Stimulated activated naive CD8-positive, alpha-beta T cell treated with anti-CD3 and anti-CD28 coated beads, Interleukin-15, Interleukin-2, amounts not matched to agents 100 ng/mL and 50 ng/mL, for 24 hours (primary cell): ENCODE results near the gene SLC9A3.
"Not testable (repeated sequence)": the region's sequence is repeated elsewhere in the genome, so short reads cannot be mapped to it uniquely, and the experiment has no call there.

ENCODE experiments used
- H3K27ac Mint-ChIP-seq: one replicate; pipeline ENCODE4 v1.8.0; 2021; ENCODE audit warnings: mild to moderate bottlenecking, mixed read lengths
- H3K27me3 Mint-ChIP-seq: one replicate; pipeline ENCODE4 v1.8.0; 2021; ENCODE audit warnings: mixed read lengths
- H3K36me3 Mint-ChIP-seq: one replicate; pipeline ENCODE4 v1.8.0; 2021; ENCODE audit warnings: low read depth, mixed read lengths
- H3K4me1 Mint-ChIP-seq: one replicate; pipeline ENCODE4 v1.8.0; 2021; ENCODE audit warnings: low read depth, mixed read lengths
- H3K4me3 Mint-ChIP-seq: one replicate; pipeline ENCODE4 v1.8.0; 2021; ENCODE audit warnings: mild to moderate bottlenecking, mixed read lengths
- H3K9me3 Mint-ChIP-seq: one replicate; pipeline ENCODE4 v1.8.0; 2021; ENCODE audit warnings: mixed read lengths

Gene SLC9A3

GRCh38 chr5:489689-490080, 34.6 kb downstream of the SLC9A3 start:
- Mint-ChIP-seq H3K36me3 (no peaks in the 10 kb centered on the region), H3K4me1 (peaks cover 4% of the 10 kb centered on the region), H3K9me3 (no peaks in the 10 kb centered on the region), H3K27me3 (no peaks in the 10 kb centered on the region), H3K27ac (no peak overlapping the region), H3K4me3 (no peak overlapping the region)

GRCh38 chr5:488744-489688, 35.2 kb downstream of the SLC9A3 start:
- no peaks in the 10 kb centered on the region for H3K36me3 Mint-ChIP-seq
- no peaks in the 10 kb centered on the region for H3K9me3 Mint-ChIP-seq
- H3K4me3 Mint-ChIP-seq, result no peak overlapping the region
- peaks cover 4% of the 10 kb centered on the region for H3K4me1 Mint-ChIP-seq
- no peak overlapping the region for H3K27ac Mint-ChIP-seq
- H3K27me3 Mint-ChIP-seq, result no peaks in the 10 kb centered on the region

GRCh38 chr5:488241-488640, 36.0 kb downstream of the SLC9A3 start:
- Mint-ChIP-seq H3K36me3 (no peaks in the 10 kb centered on the region), H3K27ac (no peak overlapping the region), H3K27me3 (no peaks in the 10 kb centered on the region), H3K4me1 (peaks cover 4% of the 10 kb centered on the region), H3K4me3 (no peak overlapping the region), H3K9me3 (no peaks in the 10 kb centered on the region)

- not testable (repeated sequence) for H3K36me3 Mint-ChIP-seq, H3K27ac Mint-ChIP-seq, H3K4me3 Mint-ChIP-seq, H3K27me3 Mint-ChIP-seq, H3K4me1 Mint-ChIP-seq, H3K9me3 Mint-ChIP-seq
Observed at GRCh38 chr5:486597-486996, 37.7 kb downstream of the SLC9A3 start.

- Mint-ChIP-seq H3K9me3 (no peaks in the 10 kb centered on the region), H3K4me3 (no peak overlapping the region), H3K27me3 (no peaks in the 10 kb centered on the region), H3K27ac (no peak overlapping the region), H3K36me3 (no peaks in the 10 kb centered on the region), H3K4me1 (peaks cover 4% of the 10 kb centered on the region)
Observed at GRCh38 chr5:485946-486491, 38.2 kb downstream of the SLC9A3 start.

- H3K4me1 Mint-ChIP-seq, result peaks cover 4% of the 10 kb centered on the region
- H3K4me3 Mint-ChIP-seq, result no peak overlapping the region
- no peaks in the 10 kb centered on the region for H3K36me3 Mint-ChIP-seq
- no peaks in the 10 kb centered on the region for H3K27me3 Mint-ChIP-seq
- no peaks in the 10 kb centered on the region for H3K9me3 Mint-ChIP-seq
- H3K27ac Mint-ChIP-seq, result no peak overlapping the region
Observed at GRCh38 chr5:485113-485945, 38.9 kb downstream of the SLC9A3 start.

- Mint-ChIP-seq H3K27ac (no peak overlapping the region), H3K4me1 (peaks cover 4% of the 10 kb centered on the region), H3K4me3 (no peak overlapping the region), H3K9me3 (no peaks in the 10 kb centered on the region), H3K36me3 (no peaks in the 10 kb centered on the region), H3K27me3 (no peaks in the 10 kb centered on the region)
Observed at GRCh38 chr5:484556-484955, 39.7 kb downstream of the SLC9A3 start.

- no peak overlapping the region for H3K4me3 Mint-ChIP-seq
- H3K9me3 Mint-ChIP-seq, result no peaks in the 10 kb centered on the region
- H3K4me1 Mint-ChIP-seq, result peaks cover 4% of the 10 kb centered on the region
- no peaks in the 10 kb centered on the region for H3K36me3 Mint-ChIP-seq
- no peaks in the 10 kb centered on the region for H3K27me3 Mint-ChIP-seq
- no peak overlapping the region for H3K27ac Mint-ChIP-seq
Observed at GRCh38 chr5:483434-484140, 40.7 kb downstream of the SLC9A3 start.

- Mint-ChIP-seq H3K36me3 (no peaks in the 10 kb centered on the region), H3K27ac (no peak overlapping the region), H3K27me3 (no peaks in the 10 kb centered on the region), H3K4me3 (no peak overlapping the region), H3K4me1 (peaks cover 4% of the 10 kb centered on the region), H3K9me3 (no peaks in the 10 kb centered on the region)
Observed at GRCh38 chr5:483011-483410, 41.2 kb downstream of the SLC9A3 start.

- peaks cover 3% of the 10 kb centered on the region for H3K27me3 Mint-ChIP-seq
- peaks cover 4% of the 10 kb centered on the region for H3K4me1 Mint-ChIP-seq
- H3K9me3 Mint-ChIP-seq, result no peaks in the 10 kb centered on the region
- no peak overlapping the region for H3K27ac Mint-ChIP-seq
- H3K4me3 Mint-ChIP-seq, result no peak overlapping the region
- no peaks in the 10 kb centered on the region for H3K36me3 Mint-ChIP-seq
Observed at GRCh38 chr5:482506-482905, 41.7 kb downstream of the SLC9A3 start.

GRCh38 chr5:482021-482420, 42.2 kb downstream of the SLC9A3 start:
- no peaks in the 10 kb centered on the region for H3K9me3 Mint-ChIP-seq
- H3K36me3 Mint-ChIP-seq, result no peaks in the 10 kb centered on the region
- H3K27me3 Mint-ChIP-seq, result peaks cover 4% of the 10 kb centered on the region
- H3K4me1 Mint-ChIP-seq, result peaks cover 4% of the 10 kb centered on the region
- no peak overlapping the region for H3K27ac Mint-ChIP-seq
- no peak overlapping the region for H3K4me3 Mint-ChIP-seq

- Mint-ChIP-seq H3K4me3 (no peak overlapping the region), H3K36me3 (no peaks in the 10 kb centered on the region), H3K27me3 (peaks cover 4% of the 10 kb centered on the region), H3K9me3 (no peaks in the 10 kb centered on the region), H3K4me1 (peaks cover 2% of the 10 kb centered on the region), H3K27ac (no peak overlapping the region)
Observed at GRCh38 chr5:481347-481746, 42.9 kb downstream of the SLC9A3 start.

- Mint-ChIP-seq H3K4me1 (peaks cover 3% of the 10 kb centered on the region), H3K9me3 (no peaks in the 10 kb centered on the region), H3K36me3 (no peaks in the 10 kb centered on the region), H3K27ac (no peak overlapping the region), H3K27me3 (peaks cover 7% of the 10 kb centered on the region), H3K4me3 (no peak overlapping the region)
Observed at GRCh38 chr5:479566-480319, 44.5 kb downstream of the SLC9A3 start.

- H3K4me3 Mint-ChIP-seq, result no peak overlapping the region
- no peak overlapping the region for H3K27ac Mint-ChIP-seq
- peaks cover 7% of the 10 kb centered on the region for H3K27me3 Mint-ChIP-seq
- H3K4me1 Mint-ChIP-seq, result peaks cover 3% of the 10 kb centered on the region
- H3K9me3 Mint-ChIP-seq, result no peaks in the 10 kb centered on the region
- no peaks in the 10 kb centered on the region for H3K36me3 Mint-ChIP-seq
Observed at GRCh38 chr5:478982-479535, 45.2 kb downstream of the SLC9A3 start.
